ENCODE results near the gene COMMD6. TPM values are rescaled to one million over a fixed set of nuclear protein-coding genes. Genes with fewer than 3 reads are reported as not detected.

The COMMD6 gene
- polyA plus RNA-seq, 3 donors = 180 to 401 (median 330) TPM

DNA sequence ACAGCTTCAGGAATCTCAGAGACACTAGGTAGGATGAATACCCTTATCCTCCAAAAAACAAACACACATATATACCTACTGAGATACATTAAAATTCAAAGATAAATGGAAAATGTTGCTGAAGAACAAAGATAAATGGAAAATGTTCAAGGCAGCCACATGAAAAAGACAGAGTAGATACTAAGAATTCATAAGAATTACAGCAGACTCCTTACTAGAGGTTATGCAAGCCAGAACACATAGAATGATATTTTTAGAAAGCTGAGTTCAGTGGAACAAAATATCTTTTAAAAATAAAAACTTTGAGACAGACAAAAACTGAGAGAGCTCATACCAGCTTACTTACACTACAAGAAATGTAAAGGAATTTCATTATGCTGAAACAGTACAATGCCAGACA lies 47.5 kb upstream of the COMMD6 start:
- TF ChIP-seq CTCF (IDR thresholded peaks at IDR 0.05) = no peak
- peaks cover 9 to 14% of the 10 kb centered on the region in 2 donors for H3K9me3 ChIP-seq (replicated peaks in 1 of 2; ENCODE audit: control insufficient read depth in 1 of 2, insufficient read depth in 1 of 2, low read length in 2 of 2)
- no peaks in the 10 kb centered on the region for H3K27me3 ChIP-seq (ENCODE audit: control insufficient read depth in 2 of 2, insufficient read depth in 2 of 2, low read length in 2 of 2)
- no peak overlapping the region for H3K27ac ChIP-seq (ENCODE audit: low read depth in 1 of 2, low read length in 2 of 2)
- intact Hi-C loops (cut with micrococcal nuclease) = no loop called here
- Mint-ChIP-seq H3K9me3 (peaks cover 9 to 21% (median 15%) of the 10 kb centered on the region in 7 donors), H3K27ac (no peak overlapping the region), H3K4me3 (no peak overlapping the region), H3K4me1 (peaks cover 4% of the 10 kb centered on the region), H3K36me3 (peaks cover 47 to 49% of the 10 kb centered on the region in 2 donors), H3K27me3 (ENCODE audit: low read depth in 3 of 3) (no peaks in the 10 kb centered on the region)
- no peaks in the 10 kb centered on the region for H3K4me1 ChIP-seq (ENCODE audit: control insufficient read depth in 1 of 2, insufficient read depth in 2 of 2, low read length in 2 of 2)
- H2AFZ ChIP-seq (ENCODE audit: insufficient read depth, low read depth, low read length, poor library complexity, severe bottlenecking) = no peak overlapping the region
- no peak overlapping the region for H3K4me2 ChIP-seq (replicated peaks; ENCODE audit: extremely low read depth, low read length, poor library complexity, severe bottlenecking)
- no peaks in the 10 kb centered on the region for H4K20me1 ChIP-seq (ENCODE audit: insufficient read depth, low read length)
- H3K79me2 ChIP-seq (ENCODE audit: insufficient read depth, low read length) = no peaks in the 10 kb centered on the region
- H3K9ac ChIP-seq (ENCODE audit: insufficient read depth, low read length, poor library complexity, severe bottlenecking) = no peak overlapping the region
- peaks cover 19 to 58% of the 10 kb centered on the region in 2 donors for H3K36me3 ChIP-seq (replicated peaks in 1 of 2; ENCODE audit: control insufficient read depth in 1 of 2, insufficient read depth in 2 of 2, low read length in 2 of 2)
- no peak overlapping the region for H3K4me3 ChIP-seq (replicated peaks in 1 of 3; ENCODE audit: low read depth in 2 of 3, low read length in 3 of 3)
- DNase-seq = no peak

DNA sequence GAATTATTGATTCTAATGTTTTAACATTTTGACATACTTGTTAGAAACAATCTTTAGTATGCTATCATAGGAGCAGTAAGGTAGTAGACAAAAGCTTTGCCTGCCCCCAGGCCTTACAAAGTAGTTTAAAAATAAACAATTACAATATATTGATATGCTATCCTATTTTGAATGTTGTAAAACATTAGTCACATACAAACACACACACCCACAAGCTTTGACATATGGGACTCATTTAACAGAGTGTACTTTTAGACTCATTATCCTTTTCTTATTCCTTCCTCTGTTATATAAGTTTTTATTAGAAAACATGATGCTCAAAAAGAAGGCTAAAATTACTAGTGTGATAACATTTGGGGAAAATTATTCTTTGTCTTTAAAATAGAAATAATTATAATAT lies 45.5 kb upstream of the COMMD6 start:
- TF ChIP-seq CTCF (IDR thresholded peaks at IDR 0.05) = no peak
- Histone ChIP-seq H3K9ac (ENCODE audit: insufficient read depth, low read length, poor library complexity, severe bottlenecking) (no peak overlapping the region), H3K27ac (ENCODE audit: low read depth in 1 of 2, low read length in 2 of 2) (no peak overlapping the region), H3K36me3 (replicated peaks in 1 of 2; ENCODE audit: control insufficient read depth in 1 of 2, insufficient read depth in 2 of 2, low read length in 2 of 2) (peaks cover 19 to 44% of the 10 kb centered on the region in 2 donors), H3K9me3 (replicated peaks in 1 of 2; ENCODE audit: control insufficient read depth in 1 of 2, insufficient read depth in 1 of 2, low read length in 2 of 2) (peaks cover 5 to 14% of the 10 kb centered on the region in 2 donors), H4K20me1 (ENCODE audit: insufficient read depth, low read length) (no peaks in the 10 kb centered on the region), H2AFZ (ENCODE audit: insufficient read depth, low read depth, low read length, poor library complexity, severe bottlenecking) (no peak overlapping the region), H3K4me2 (replicated peaks; ENCODE audit: extremely low read depth, low read length, poor library complexity, severe bottlenecking) (no peak overlapping the region), H3K27me3 (ENCODE audit: control insufficient read depth in 2 of 2, insufficient read depth in 2 of 2, low read length in 2 of 2) (no peaks in the 10 kb centered on the region), H3K4me1 (ENCODE audit: control insufficient read depth in 1 of 2, insufficient read depth in 2 of 2, low read length in 2 of 2) (no peaks in the 10 kb centered on the region), H3K4me3 (replicated peaks in 1 of 3; ENCODE audit: low read depth in 2 of 3, low read length in 3 of 3) (no peak overlapping the region), H3K79me2 (ENCODE audit: insufficient read depth, low read length) (no peaks in the 10 kb centered on the region)
- no peaks in the 10 kb centered on the region for H3K27me3 Mint-ChIP-seq (ENCODE audit: low read depth in 3 of 3)
- H3K36me3 Mint-ChIP-seq = peaks cover 40 to 46% of the 10 kb centered on the region in 2 donors
- no peak for DNase-seq
- no peak overlapping the region for H3K27ac Mint-ChIP-seq
- H3K4me3 Mint-ChIP-seq = no peak overlapping the region
- intact Hi-C loops (cut with micrococcal nuclease) = no loop called here
- peaks cover 9 to 17% (median 12%) of the 10 kb centered on the region in 7 donors for H3K9me3 Mint-ChIP-seq
- peaks cover 4% of the 10 kb centered on the region for H3K4me1 Mint-ChIP-seq

Data from CD14-positive monocyte (primary cell).